ENCODE results near the gene LARGE2. TPM values are rescaled to one million over a fixed set of nuclear protein-coding genes. Genes with fewer than 3 reads are reported as not detected.

LARGE2 gene
- total and polyA plus RNA-seq, 9 of the 15 experiments (the other 6 are each of a cell fraction or from before 2014, with no cell fraction given): 0.56 to 14.1 (median 6.6) TPM

GRCh38 chr11:45922425-45923082, at the start of gene LARGE2 (continued):
- TF ChIP-seq CXXC5 (CRISPR knock-in tag; IDR thresholded peaks at IDR 0.05) (peak; percentile 67), THAP7 (CRISPR knock-in tag; IDR thresholded peaks at IDR 0.05) (0 out of 2 replicates have a peak, but pooled peaks have one; percentile 17), RBFOX2 (IDR thresholded peaks at IDR 0.05; ENCODE audit: low read depth, low read length) (peak; percentile 52), CTBP1 (IDR thresholded peaks at IDR 0.05; ENCODE audit: borderline replicate concordance) (peak; percentile 33; the same call in 1 of the 2 replicates), TGIF2 (CRISPR knock-in tag; IDR thresholded peaks at IDR 0.05) (0 out of 2 replicates have a peak, but pooled peaks have one; percentile 5), RCOR1 (IDR thresholded peaks at IDR 0.05; ENCODE audit: borderline replicate concordance in 1 of 2, low read depth in 2 of 2, low read length in 2 of 2) (0 out of 4 replicates have a peak, but pooled peaks of 1 of the 2 experiments have one; percentile 9), MAZ (CRISPR knock-in tag; conservative IDR thresholded peaks at IDR 0.05 in 1 of 2, IDR thresholded peaks at IDR 0.05 in 1 of 2) (peak in 1 of 2 experiments; percentile 87; a peak in 2 of 4 replicates), NR1H2 (CRISPR knock-in tag; IDR thresholded peaks at IDR 0.05) (no peak)
- TF ChIP-seq, protein P1, sequence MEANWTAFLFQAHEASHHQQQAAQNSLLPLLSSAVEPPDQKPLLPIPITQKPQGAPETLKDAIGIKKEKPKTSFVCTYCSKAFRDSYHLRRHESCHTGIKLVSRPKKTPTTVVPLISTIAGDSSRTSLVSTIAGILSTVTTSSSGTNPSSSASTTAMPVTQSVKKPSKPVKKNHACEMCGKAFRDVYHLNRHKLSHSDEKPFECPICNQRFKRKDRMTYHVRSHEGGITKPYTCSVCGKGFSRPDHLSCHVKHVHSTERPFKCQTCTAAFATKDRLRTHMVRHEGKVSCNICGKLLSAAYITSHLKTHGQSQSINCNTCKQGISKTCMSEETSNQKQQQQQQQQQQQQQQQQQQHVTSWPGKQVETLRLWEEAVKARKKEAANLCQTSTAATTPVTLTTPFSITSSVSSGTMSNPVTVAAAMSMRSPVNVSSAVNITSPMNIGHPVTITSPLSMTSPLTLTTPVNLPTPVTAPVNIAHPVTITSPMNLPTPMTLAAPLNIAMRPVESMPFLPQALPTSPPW (CRISPR knock-in tag; IDR thresholded peaks at IDR 0.05): peak; percentile 81

All from K562 (cell line).